CD8-positive, alpha-beta memory T cell (primary cell): Measurements from ENCODE around the gene USH1G. TPM values are rescaled to one million over a fixed set of nuclear protein-coding genes. Genes with fewer than 3 reads are reported as not detected.

Experiments
- polyA plus RNA-seq: library from polyadenylated mRNA; unstranded; fragments of 300-500 nt; fragmentation: Illumina TruSeq; gene quantifications from one replicate; pipeline ENCODE4 v1.2.3, GENCODE V29; 2021
- total RNA-seq, 2 experiments: library from RNA; stranded (reverse); gene quantifications; one replicate each; pipeline ENCODE4 v1.2.3, GENCODE V29; 2021

The USH1G gene
- total and polyA plus RNA-seq, 3 experiments from 2014 or later, result not detected

Other genes with a start within 250 kb of the USH1G start
- gene CD300LF, start 210.3 kb downstream of the USH1G start, total RNA-seq, result not detected
- not detected for gene CD300LF, start 210.3 kb downstream of the USH1G start, polyA plus RNA-seq
- 1 to 10 TPM; 5.8 to 6.0 TPM for gene RAB37, start 186.0 kb downstream of the USH1G start, total RNA-seq
- gene RAB37, start 186.0 kb downstream of the USH1G start, polyA plus RNA-seq, result 125 TPM
- gene NHERF1, start 174.6 kb downstream of the USH1G start, total RNA-seq, result 100 to 1,000 TPM; 131 to 133 TPM
- 674 TPM for gene NHERF1, start 174.6 kb downstream of the USH1G start, polyA plus RNA-seq
- 10 to 100 TPM; 42.7 to 44.5 TPM for gene NAT9, start 146.9 kb downstream of the USH1G start, total RNA-seq
- 17.1 TPM for gene NAT9, start 146.9 kb downstream of the USH1G start, polyA plus RNA-seq
- gene GRIN2C, start 63.4 kb downstream of the USH1G start, total RNA-seq, result not detected
- gene GRIN2C, start 63.4 kb downstream of the USH1G start, polyA plus RNA-seq, result not detected
- 10 to 100 TPM; 32.9 to 33.3 TPM for gene FDXR, start 50.3 kb downstream of the USH1G start, total RNA-seq
- gene FDXR, start 50.3 kb downstream of the USH1G start, polyA plus RNA-seq, result 6.4 TPM
- not detected for gene FADS6, start 29.6 kb downstream of the USH1G start, total RNA-seq
- gene FADS6, start 29.6 kb downstream of the USH1G start, polyA plus RNA-seq, result not detected
- gene OTOP2, start 1.0 kb upstream of the USH1G start, total RNA-seq, result not detected
- gene OTOP2, start 1.0 kb upstream of the USH1G start, polyA plus RNA-seq, result not detected
- gene OTOP3, start 12.6 kb upstream of the USH1G start, total RNA-seq, result not detected
- gene OTOP3, start 12.6 kb upstream of the USH1G start, polyA plus RNA-seq, result not detected
- gene HID1, start 49.5 kb upstream of the USH1G start, total RNA-seq, result 1 to 10 TPM in 1 of 2 experiments, under 1 TPM in 1; 0.91 to 2.3 TPM
- gene HID1, start 49.5 kb upstream of the USH1G start, polyA plus RNA-seq, result 5.2 TPM
- 1 to 10 TPM; 1.5 to 1.7 TPM for gene CDR2L, start 64.4 kb upstream of the USH1G start, total RNA-seq
- gene CDR2L, start 64.4 kb upstream of the USH1G start, polyA plus RNA-seq, result 0.06 TPM
- 10 to 100 TPM; 65.5 to 68.8 TPM for gene MRPL58, start 89.4 kb upstream of the USH1G start, total RNA-seq
- 48.0 TPM for gene MRPL58, start 89.4 kb upstream of the USH1G start, polyA plus RNA-seq
- 100 to 1,000 TPM; 179 to 198 TPM for gene ATP5PD, start 123.7 kb upstream of the USH1G start, total RNA-seq
- gene ATP5PD, start 123.7 kb upstream of the USH1G start, polyA plus RNA-seq, result 345 TPM
- 10 to 100 TPM; 22.2 to 23.8 TPM for gene KCTD2, start 124.0 kb upstream of the USH1G start, total RNA-seq
- gene KCTD2, start 124.0 kb upstream of the USH1G start, polyA plus RNA-seq, result 8.0 TPM
- 1 to 10 TPM; 1.3 to 1.9 TPM for gene SLC16A5, start 164.7 kb upstream of the USH1G start, total RNA-seq
- 0.82 TPM for gene SLC16A5, start 164.7 kb upstream of the USH1G start, polyA plus RNA-seq
- gene ARMC7, start 186.7 kb upstream of the USH1G start, total RNA-seq, result 10 to 100 TPM; 15.2 to 15.9 TPM
- 4.0 TPM for gene ARMC7, start 186.7 kb upstream of the USH1G start, polyA plus RNA-seq
- 10 to 100 TPM; 75.7 to 84.8 TPM for gene NT5C, start 208.5 kb upstream of the USH1G start, total RNA-seq
- gene NT5C, start 208.5 kb upstream of the USH1G start, polyA plus RNA-seq, result 42.3 TPM
- 100 to 1,000 TPM; 189 to 200 TPM for gene JPT1, start 231.3 kb upstream of the USH1G start, total RNA-seq
- 123 TPM for gene JPT1, start 231.3 kb upstream of the USH1G start, polyA plus RNA-seq